GM10266 (cell line): Measurements from ENCODE around the gene TMEM161B.

Experiments used
- DNase-seq: peaks from one replicate; pipeline ENCODE4 v3.0.0; 2012; ENCODE audit errors: extremely low spot score
- TF ChIP-seq, protein P1 (sequence below): IDR thresholded peaks from 2 replicates; pipeline ENCODE4 v1.5.1; 2012; ENCODE audit warnings: mild to moderate bottlenecking, low read depth; ENCODE audit not compliant: control insufficient read depth, insufficient read depth; ENCODE audit errors: missing control alignments

The TMEM161B gene

DNA sequence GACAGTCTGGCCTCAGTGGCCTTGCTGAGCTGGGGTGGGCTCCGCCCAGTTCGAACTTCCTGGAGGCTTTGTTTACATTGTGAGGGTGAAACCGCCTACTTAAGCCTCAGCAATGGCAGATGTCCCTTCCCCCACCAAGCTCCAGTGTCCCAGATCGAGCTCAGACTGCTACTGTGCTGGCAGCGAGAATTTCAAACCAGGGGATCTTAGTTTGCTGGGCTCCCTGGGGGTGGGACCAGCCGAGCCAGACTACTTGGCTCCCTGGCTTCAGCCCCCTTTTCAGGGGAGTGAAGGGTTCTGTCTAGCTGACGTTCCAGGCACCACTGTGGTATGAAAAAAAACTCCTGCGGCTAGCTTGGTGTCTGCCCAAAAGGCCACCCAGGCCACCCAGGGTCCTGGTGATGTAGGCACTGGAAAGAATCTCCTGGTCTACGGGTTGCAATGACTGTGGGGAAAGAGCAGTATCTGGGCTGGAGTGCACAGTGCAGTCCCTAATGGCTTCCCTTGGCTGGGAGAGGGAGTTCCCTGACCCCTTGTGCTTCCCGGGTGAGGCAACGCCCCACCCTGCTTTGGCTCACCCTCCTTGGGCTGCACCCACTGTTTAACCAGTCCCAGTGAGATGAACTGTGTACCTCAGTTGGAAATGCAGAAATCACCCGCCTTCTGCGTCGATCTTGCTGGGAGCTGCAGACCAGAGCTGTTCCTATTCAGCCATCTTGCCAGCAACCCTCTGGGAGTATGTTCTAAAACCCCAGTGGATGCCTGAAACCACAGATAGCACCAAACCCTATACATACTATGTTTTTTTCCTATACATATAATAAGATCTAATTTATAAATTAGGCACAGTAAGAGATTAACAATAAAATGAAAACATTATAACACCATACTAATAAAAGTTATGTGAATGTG lies 95.5 kb downstream of the TMEM161B start:
- TF ChIP-seq, protein P1, sequence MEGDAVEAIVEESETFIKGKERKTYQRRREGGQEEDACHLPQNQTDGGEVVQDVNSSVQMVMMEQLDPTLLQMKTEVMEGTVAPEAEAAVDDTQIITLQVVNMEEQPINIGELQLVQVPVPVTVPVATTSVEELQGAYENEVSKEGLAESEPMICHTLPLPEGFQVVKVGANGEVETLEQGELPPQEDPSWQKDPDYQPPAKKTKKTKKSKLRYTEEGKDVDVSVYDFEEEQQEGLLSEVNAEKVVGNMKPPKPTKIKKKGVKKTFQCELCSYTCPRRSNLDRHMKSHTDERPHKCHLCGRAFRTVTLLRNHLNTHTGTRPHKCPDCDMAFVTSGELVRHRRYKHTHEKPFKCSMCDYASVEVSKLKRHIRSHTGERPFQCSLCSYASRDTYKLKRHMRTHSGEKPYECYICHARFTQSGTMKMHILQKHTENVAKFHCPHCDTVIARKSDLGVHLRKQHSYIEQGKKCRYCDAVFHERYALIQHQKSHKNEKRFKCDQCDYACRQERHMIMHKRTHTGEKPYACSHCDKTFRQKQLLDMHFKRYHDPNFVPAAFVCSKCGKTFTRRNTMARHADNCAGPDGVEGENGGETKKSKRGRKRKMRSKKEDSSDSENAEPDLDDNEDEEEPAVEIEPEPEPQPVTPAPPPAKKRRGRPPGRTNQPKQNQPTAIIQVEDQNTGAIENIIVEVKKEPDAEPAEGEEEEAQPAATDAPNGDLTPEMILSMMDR: no peak
- DNase-seq: no peak

- DNase-seq: no peak
- TF ChIP-seq, protein P1: no peak
Observed at GRCh38 chr5:88159591-88159990, 109.1 kb downstream of the TMEM161B start.

- TF ChIP-seq, protein P1: no peak
- DNase-seq: no peak
Observed at GRCh38 chr5:88158056-88158455, 110.6 kb downstream of the TMEM161B start.

GRCh38 chr5:88154891-88155290 lies 113.8 kb downstream of the TMEM161B start:
- TF ChIP-seq, protein P1: no peak
- DNase-seq: no peak

- TF ChIP-seq, protein P1: no peak
Observed at GRCh38 chr5:88150747-88151146, 117.9 kb downstream of the TMEM161B start.

DNA sequence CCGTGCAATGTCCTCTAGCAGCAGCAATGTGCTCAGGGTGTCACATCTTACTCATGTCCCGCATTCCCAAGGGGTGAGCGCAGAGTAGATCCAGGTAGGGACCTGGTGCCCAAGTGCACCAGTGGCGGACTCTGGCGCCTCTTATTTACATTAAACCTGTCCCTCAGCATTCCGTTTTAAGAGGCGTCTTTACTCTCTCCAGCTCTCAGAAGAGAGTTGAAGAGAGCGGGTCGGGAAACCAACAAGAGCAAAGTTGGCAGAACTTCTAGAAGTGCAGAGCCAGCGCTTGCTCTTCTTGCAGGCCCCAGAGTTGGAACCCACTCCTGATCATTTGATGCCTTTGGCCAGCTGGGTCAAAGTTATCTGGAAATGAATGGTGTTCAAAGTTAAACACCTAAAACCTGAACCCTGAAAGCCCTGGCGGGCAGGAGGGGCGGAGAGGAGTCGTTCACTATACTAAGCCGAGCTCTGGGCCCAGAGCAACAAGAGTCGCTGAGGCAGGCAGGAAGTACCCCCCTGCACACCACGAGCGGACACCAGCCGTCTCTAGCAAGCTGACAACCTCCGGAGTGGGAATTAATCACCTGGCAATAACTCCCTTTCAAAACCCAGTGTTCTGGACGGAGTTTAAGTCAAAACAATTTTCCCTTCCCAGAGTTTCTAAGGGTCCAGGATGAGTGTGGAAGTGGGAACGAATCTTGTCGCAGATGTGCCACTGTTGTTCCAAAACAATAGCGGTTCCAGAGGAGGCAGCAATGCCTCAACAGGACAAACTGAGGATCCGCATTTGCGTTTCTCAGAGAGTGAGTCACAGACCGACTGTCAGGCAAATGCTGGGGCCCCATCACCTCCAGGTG lies 122.8 kb downstream of the TMEM161B start:
- DNase-seq: no peak
- TF ChIP-seq, protein P1: no peak

More at GRCh38 chr5:88150747-88151146, 117.9 kb downstream of the TMEM161B start:
- no peak for DNase-seq
